ENCODE data around the gene ZNF185.
A peak's percentile ranks its signal among the peaks of the same experiment; 100 is the strongest.

The ZNF185 gene

GRCh38 chrX:152884171-152884570 lies 13.7 kb upstream of the ZNF185 start:
- H3K9me3 Mint-ChIP-seq: no peaks in the 10 kb centered on the region
- no peaks in the 10 kb centered on the region for H3K4me1 Mint-ChIP-seq (ENCODE audit: low read depth)
- no peaks in the 10 kb centered on the region for H3K36me3 Mint-ChIP-seq (ENCODE audit: low read depth)
- peak; percentile 14 for DNase-seq
- no peak overlapping the region for H3K4me3 Mint-ChIP-seq
- peaks cover 53% of the 10 kb centered on the region for H3K27me3 Mint-ChIP-seq
- no peak overlapping the region for H3K27ac Mint-ChIP-seq

- H3K4me1 Mint-ChIP-seq (ENCODE audit: low read depth): no peaks in the 10 kb centered on the region
- H3K9me3 Mint-ChIP-seq: no peaks in the 10 kb centered on the region
- no peaks in the 10 kb centered on the region for H3K36me3 Mint-ChIP-seq (ENCODE audit: low read depth)
- H3K27ac Mint-ChIP-seq: no peak overlapping the region
- no peak for DNase-seq
- peaks cover 66% of the 10 kb centered on the region for H3K27me3 Mint-ChIP-seq
- H3K4me3 Mint-ChIP-seq: no peak overlapping the region
Observed at GRCh38 chrX:152886716-152887115, 11.2 kb upstream of the ZNF185 start.

- H3K27ac Mint-ChIP-seq: no peak overlapping the region
- H3K4me1 Mint-ChIP-seq (ENCODE audit: low read depth): no peaks in the 10 kb centered on the region
- no peaks in the 10 kb centered on the region for H3K9me3 Mint-ChIP-seq
- no peak for DNase-seq
- no peaks in the 10 kb centered on the region for H3K36me3 Mint-ChIP-seq (ENCODE audit: low read depth)
- peaks cover 79% of the 10 kb centered on the region for H3K27me3 Mint-ChIP-seq
- no peak overlapping the region for H3K4me3 Mint-ChIP-seq
Observed at GRCh38 chrX:152892499-152892898, 5.4 kb upstream of the ZNF185 start.

- H3K4me1 Mint-ChIP-seq (ENCODE audit: low read depth): no peaks in the 10 kb centered on the region
- H3K27ac Mint-ChIP-seq: no peak overlapping the region
- H3K4me3 Mint-ChIP-seq: no peak overlapping the region
- no peak for DNase-seq
- H3K36me3 Mint-ChIP-seq (ENCODE audit: low read depth): no peaks in the 10 kb centered on the region
- peaks cover 78% of the 10 kb centered on the region for H3K27me3 Mint-ChIP-seq
- no peaks in the 10 kb centered on the region for H3K9me3 Mint-ChIP-seq
Observed at GRCh38 chrX:152892999-152893891, 4.6 kb upstream of the ZNF185 start.

GRCh38 chrX:152893980-152894610 lies 3.8 kb upstream of the ZNF185 start:
- H3K9me3 Mint-ChIP-seq: no peaks in the 10 kb centered on the region
- H3K4me3 Mint-ChIP-seq: no peak overlapping the region
- H3K36me3 Mint-ChIP-seq (ENCODE audit: low read depth): no peaks in the 10 kb centered on the region
- H3K27me3 Mint-ChIP-seq: peaks cover 81% of the 10 kb centered on the region
- H3K27ac Mint-ChIP-seq: no peak overlapping the region
- no peaks in the 10 kb centered on the region for H3K4me1 Mint-ChIP-seq (ENCODE audit: low read depth)
- no peak for DNase-seq

- Mint-ChIP-seq H3K36me3 (ENCODE audit: low read depth) (no peaks in the 10 kb centered on the region), H3K4me1 (ENCODE audit: low read depth) (no peaks in the 10 kb centered on the region), H3K9me3 (no peaks in the 10 kb centered on the region), H3K4me3 (no peak overlapping the region), H3K27ac (no peak overlapping the region), H3K27me3 (peaks cover 77% of the 10 kb centered on the region)
- DNase-seq: no peak
Observed at GRCh38 chrX:152895121-152895520, 2.7 kb upstream of the ZNF185 start.

- H3K4me1 Mint-ChIP-seq (ENCODE audit: low read depth): peaks cover 1% of the 10 kb centered on the region
- H3K27me3 Mint-ChIP-seq: peaks cover 75% of the 10 kb centered on the region
- DNase-seq: no peak
- H3K27ac Mint-ChIP-seq: no peak overlapping the region
- H3K4me3 Mint-ChIP-seq: no peak overlapping the region
- no peaks in the 10 kb centered on the region for H3K36me3 Mint-ChIP-seq (ENCODE audit: low read depth)
- H3K9me3 Mint-ChIP-seq: no peaks in the 10 kb centered on the region
Observed at GRCh38 chrX:152895724-152896420, 2.0 kb upstream of the ZNF185 start.

- no peak overlapping the region for H3K4me3 Mint-ChIP-seq
- peaks cover 2% of the 10 kb centered on the region for H3K4me1 Mint-ChIP-seq (ENCODE audit: low read depth)
- H3K27ac Mint-ChIP-seq: no peak overlapping the region
- DNase-seq: no peak
- H3K27me3 Mint-ChIP-seq: peaks cover 72% of the 10 kb centered on the region
- no peaks in the 10 kb centered on the region for H3K9me3 Mint-ChIP-seq
- no peaks in the 10 kb centered on the region for H3K36me3 Mint-ChIP-seq (ENCODE audit: low read depth)
Observed at GRCh38 chrX:152896450-152896849, 1.4 kb upstream of the ZNF185 start.

GRCh38 chrX:152898442-152898841 lies 575 bp downstream of the ZNF185 start:
- Mint-ChIP-seq H3K27me3 (peaks cover 70% of the 10 kb centered on the region), H3K9me3 (no peaks in the 10 kb centered on the region), H3K4me1 (ENCODE audit: low read depth) (peaks cover 2% of the 10 kb centered on the region), H3K36me3 (ENCODE audit: low read depth) (no peaks in the 10 kb centered on the region), H3K27ac (no peak overlapping the region), H3K4me3 (no peak overlapping the region)
- no peak for DNase-seq

GRCh38 chrX:152899111-152899873 lies 1.4 kb downstream of the ZNF185 start:
- Mint-ChIP-seq H3K36me3 (ENCODE audit: low read depth) (no peaks in the 10 kb centered on the region), H3K9me3 (no peaks in the 10 kb centered on the region), H3K27me3 (peaks cover 68% of the 10 kb centered on the region), H3K4me1 (ENCODE audit: low read depth) (peaks cover 2% of the 10 kb centered on the region), H3K27ac (no peak overlapping the region), H3K4me3 (no peak overlapping the region)
- no peak for DNase-seq

GRCh38 chrX:152899874-152900719 lies 2.2 kb downstream of the ZNF185 start:
- no peaks in the 10 kb centered on the region for H3K9me3 Mint-ChIP-seq
- peaks cover 2% of the 10 kb centered on the region for H3K4me1 Mint-ChIP-seq (ENCODE audit: low read depth)
- H3K4me3 Mint-ChIP-seq: no peak overlapping the region
- DNase-seq: no peak
- H3K27ac Mint-ChIP-seq: no peak overlapping the region
- no peaks in the 10 kb centered on the region for H3K36me3 Mint-ChIP-seq (ENCODE audit: low read depth)
- peaks cover 70% of the 10 kb centered on the region for H3K27me3 Mint-ChIP-seq

- no peaks in the 10 kb centered on the region for H3K36me3 Mint-ChIP-seq (ENCODE audit: low read depth)
- peaks cover 61% of the 10 kb centered on the region for H3K27me3 Mint-ChIP-seq
- DNase-seq: no peak
- H3K27ac Mint-ChIP-seq: no peak overlapping the region
- H3K4me1 Mint-ChIP-seq (ENCODE audit: low read depth): peaks cover 2% of the 10 kb centered on the region
- H3K9me3 Mint-ChIP-seq: no peaks in the 10 kb centered on the region
- no peak overlapping the region for H3K4me3 Mint-ChIP-seq
Observed at GRCh38 chrX:152900937-152901445, 3.1 kb downstream of the ZNF185 start.

GRCh38 chrX:152901816-152902501 lies 4.1 kb downstream of the ZNF185 start:
- peaks cover 57% of the 10 kb centered on the region for H3K27me3 Mint-ChIP-seq
- H3K27ac Mint-ChIP-seq: peak overlapping the region; percentile 4
- no peak for DNase-seq
- no peaks in the 10 kb centered on the region for H3K36me3 Mint-ChIP-seq (ENCODE audit: low read depth)
- no peaks in the 10 kb centered on the region for H3K9me3 Mint-ChIP-seq
- peaks cover 2% of the 10 kb centered on the region for H3K4me1 Mint-ChIP-seq (ENCODE audit: low read depth)
- no peak overlapping the region for H3K4me3 Mint-ChIP-seq
